HepG2 (cell line): ENCODE measurements around the gene PRRG3.

Experiments
- CENPX ChIP-seq: sonication (generic); formaldehyde crosslinking; IDR thresholded peaks from 2 replicates; pipeline ENCODE4 v1.9.0; 2021; ENCODE audit warnings: mild to moderate bottlenecking, missing genetic modification reagents, moderate library complexity
- CTCF ChIP-seq: sonication (generic); formaldehyde crosslinking; IDR thresholded peaks from 2 replicates; pipeline ENCODE4 v1.5.0; 2020; ENCODE audit warnings: mild to moderate bottlenecking, missing genetic modification reagents, moderate library complexity
- PPARG ChIP-seq: conservative IDR thresholded peaks from 2 replicates; pipeline ENCODE4 v1.6.1; 2016; ENCODE audit warnings: missing biosample characterization, missing genetic modification reagents
- RFX5 ChIP-seq: IDR thresholded peaks from 2 replicates; pipeline ENCODE4 v1.6.1; 2011; ENCODE audit warnings: low read depth, low read length, improper control_type of control experiment
- ZFY ChIP-seq: sonication (generic); formaldehyde crosslinking; IDR thresholded peaks from 2 replicates; pipeline ENCODE4 v1.4.0; 2020; ENCODE audit warnings: missing genetic modification reagents
- ZMAT3 ChIP-seq: sonication (generic); formaldehyde crosslinking; conservative IDR thresholded peaks from 2 replicates; pipeline ENCODE4 v1.7.0; 2021; ENCODE audit warnings: missing genetic modification reagents
- ZNF354B ChIP-seq: sonication (generic); formaldehyde crosslinking; IDR thresholded peaks from 2 replicates; pipeline ENCODE4 v1.8.0; 2022; ENCODE audit warnings: mild to moderate bottlenecking, missing genetic modification reagents
- ZNF563 ChIP-seq: sonication (generic); formaldehyde crosslinking; IDR thresholded peaks from 2 replicates; pipeline ENCODE4 v1.8.0; 2022; ENCODE audit warnings: mild to moderate bottlenecking, moderate library complexity, missing genetic modification reagents
- ZNF629 ChIP-seq: sonication (generic); formaldehyde crosslinking; conservative IDR thresholded peaks from 2 replicates; pipeline ENCODE4 v1.5.0; 2020; ENCODE audit warnings: missing genetic modification reagents

DNA sequence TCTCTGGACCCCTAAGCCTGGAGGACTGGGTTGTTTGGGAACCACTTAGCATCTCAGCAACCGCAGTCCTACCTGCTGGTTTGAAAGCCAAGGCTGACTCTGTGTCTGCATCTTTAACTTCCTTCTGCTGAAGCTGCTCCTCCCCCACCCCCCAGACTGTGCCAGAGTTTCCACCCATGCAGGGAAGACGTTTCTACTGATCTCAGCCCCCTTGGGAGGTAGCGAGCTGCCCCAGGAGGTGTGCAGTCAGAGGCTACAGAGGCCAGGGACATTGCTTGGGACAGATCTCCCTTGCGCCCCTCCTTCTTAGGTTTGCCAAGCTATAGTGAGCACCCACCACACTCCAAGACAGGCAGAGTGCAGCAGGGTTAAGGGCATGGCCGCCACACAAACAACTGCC is 15.9 kb downstream of the PRRG3 start:
- no peak for TF ChIP-seq PPARG (CRISPR knock-in tag)
- TF ChIP-seq ZMAT3 (CRISPR knock-in tag): no peak
- TF ChIP-seq ZFY (CRISPR knock-in tag): no peak
- TF ChIP-seq CTCF (CRISPR knock-in tag): no peak
- TF ChIP-seq ZNF563 (CRISPR knock-in tag): no peak
- no peak for TF ChIP-seq ZNF354B (CRISPR knock-in tag)
- TF ChIP-seq ZNF629 (CRISPR knock-in tag): no peak
- no peak for TF ChIP-seq RFX5
- TF ChIP-seq CENPX (CRISPR knock-in tag): no peak
